Measurements from ENCODE around the gene TMEM219.
"Not testable (repeated sequence)": the region's sequence is repeated elsewhere in the genome, so short reads cannot be mapped to it uniquely, and the experiment has no call there.

Gene TMEM219

DNA sequence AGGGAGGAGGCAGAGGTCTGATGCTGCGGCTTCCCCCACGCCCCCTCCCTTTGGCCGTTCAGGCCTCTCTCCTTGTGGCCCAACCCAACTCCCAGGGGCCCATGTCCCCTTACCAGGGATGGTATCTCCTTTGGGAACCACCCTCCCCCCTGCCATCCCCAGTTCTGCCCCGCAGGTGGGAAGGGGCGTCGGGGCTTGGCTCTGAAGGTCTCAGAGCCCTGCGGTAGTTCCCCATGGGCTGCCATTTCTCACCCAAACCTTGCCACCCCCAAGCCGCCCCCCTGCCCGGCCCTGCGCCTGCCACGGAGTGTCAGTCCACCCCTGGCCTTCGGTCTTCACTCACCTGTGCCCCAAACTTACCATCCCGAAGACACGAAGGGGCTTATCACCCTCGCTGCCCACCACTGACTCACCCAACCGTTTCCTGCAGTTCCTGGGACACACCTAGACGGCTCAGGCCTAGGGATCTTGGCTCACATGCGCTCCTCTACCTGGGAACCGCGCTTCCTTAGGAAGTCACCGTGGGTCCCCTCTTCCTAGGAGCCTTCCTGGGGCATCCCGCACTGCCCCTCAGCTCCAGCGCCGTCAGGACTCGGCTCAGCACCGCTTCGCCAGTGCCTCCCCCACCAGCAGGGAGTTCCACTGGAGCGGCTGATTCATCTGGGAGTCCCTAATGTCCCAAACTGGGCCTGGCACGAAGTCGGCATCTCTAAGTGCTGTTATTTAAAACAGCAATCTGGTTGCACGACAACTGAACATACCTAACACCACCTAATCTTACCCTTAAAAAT, 50.0 kb downstream of the TMEM219 start:
- no peak for DNase-seq (ENCODE audit: low read depth in 2 of 2)

DNA sequence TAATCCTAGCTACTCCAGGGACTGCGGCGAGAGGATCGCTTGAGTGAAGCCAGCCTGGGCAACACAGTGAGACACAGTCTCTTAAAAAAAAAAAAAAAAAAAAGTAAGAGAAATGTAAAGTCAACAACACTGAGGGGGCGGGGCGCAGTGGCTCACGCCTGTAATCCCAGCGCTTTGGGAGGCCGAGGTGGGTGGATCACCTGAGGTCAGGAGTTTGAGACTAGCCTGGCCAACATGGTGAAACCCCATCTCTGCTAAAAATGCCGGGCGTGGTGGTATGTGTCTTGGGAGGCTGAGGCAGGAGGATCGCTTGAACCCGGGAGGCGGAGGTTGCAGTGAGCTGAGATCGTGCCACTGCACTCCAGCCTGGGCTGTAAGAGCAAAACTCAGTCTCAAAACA, 50.7 kb downstream of the TMEM219 start:
- not testable (repeated sequence) for DNase-seq (ENCODE audit: low read depth in 2 of 2)

DNA sequence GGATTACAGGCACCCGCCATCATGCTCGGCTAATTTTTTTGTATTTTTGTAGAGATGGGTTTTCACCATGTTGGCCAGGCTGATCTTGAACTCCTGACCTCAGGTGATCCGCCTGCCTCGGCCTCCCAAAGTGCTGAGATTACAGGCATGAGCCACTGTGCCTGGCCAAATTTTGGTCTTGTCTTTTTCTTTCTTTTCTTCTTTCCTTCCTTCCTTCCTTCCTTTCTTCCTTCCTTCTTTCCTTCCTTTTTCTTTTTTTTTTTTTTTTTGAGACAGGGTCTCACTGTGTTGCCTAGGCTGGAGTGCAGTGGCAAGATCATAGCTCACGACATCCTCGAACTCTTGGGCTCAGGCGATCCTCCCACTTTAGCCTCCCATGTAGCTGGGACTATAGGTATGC, 53.6 kb downstream of the TMEM219 start:
- not testable (repeated sequence) for DNase-seq (ENCODE audit: low read depth in 2 of 2)

DNA sequence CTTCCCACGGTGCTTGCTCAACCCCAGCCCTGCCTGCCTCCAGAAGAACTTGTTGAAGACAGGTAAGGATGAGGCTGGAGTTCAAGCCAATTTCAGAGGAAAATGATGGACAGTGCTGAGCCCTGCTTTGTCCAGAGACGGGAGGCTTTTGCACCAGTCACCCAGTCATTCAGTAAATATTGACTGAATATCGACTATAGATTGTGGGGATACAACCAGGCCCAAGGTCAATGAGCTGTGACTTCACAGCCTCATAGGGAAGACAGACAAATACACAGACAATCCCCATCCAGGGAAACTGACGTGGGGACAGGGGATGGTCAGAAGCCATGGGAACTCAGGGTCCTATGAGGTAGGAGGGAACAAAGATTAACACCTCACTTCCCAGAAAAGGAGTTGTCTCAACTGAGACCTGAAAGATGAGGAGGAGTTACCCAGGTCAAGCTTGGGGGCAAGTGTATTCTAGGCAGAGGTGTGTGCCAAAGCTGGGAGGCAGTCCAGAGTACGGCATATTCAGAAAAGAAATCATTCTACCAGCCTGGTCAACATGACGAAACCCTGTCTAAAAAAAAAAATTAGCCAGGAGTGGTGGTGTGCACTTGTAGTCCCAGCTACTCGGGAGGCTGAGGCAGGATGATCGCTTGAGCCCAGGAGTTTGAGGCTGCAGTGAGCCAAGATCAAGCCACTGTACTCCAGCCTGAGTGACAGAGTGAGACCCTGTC, 54.8 kb downstream of the TMEM219 start:
- no peak for DNase-seq (ENCODE audit: low read depth in 2 of 2)

DNA sequence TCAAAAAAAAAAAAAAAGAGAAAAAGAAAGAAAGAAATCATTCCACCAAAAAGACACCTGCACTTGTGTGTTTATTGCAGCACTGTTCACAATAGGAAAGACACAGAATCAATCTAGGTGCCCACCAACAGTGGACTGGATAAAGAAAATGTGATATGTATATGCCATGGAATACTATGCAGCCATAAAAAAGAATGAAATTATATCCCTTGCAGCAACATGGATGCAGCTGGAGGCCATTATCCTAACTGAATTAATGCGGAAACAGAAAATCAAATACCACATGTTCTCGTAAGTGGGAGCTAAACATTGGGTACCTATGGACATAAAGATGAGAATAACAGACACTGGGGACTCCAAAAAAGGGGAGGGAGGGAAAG, 55.4 kb downstream of the TMEM219 start:
- DNase-seq (ENCODE audit: low read depth in 2 of 2), result no peak

DNA sequence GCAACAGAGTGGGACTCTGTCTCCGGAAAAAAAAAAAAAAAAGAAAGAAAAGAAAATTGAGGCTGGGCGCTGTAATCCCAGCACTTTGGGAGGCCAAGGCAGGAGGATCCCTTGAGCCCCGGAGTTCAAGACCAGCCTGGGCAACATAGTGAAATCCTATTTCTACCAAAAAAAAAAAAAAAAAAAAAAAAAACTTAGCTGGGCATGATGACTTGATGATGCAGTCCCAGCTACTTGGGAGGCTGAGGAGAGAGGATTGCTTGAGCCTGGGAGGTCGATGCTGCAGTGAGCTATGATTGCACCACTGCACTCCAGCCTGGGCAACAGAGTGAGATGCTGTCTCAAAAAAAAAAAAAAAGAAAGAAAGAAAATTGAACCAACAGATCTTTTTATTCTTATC, 56.1 kb downstream of the TMEM219 start:
- not testable (repeated sequence) for DNase-seq (ENCODE audit: low read depth in 2 of 2)

DNA sequence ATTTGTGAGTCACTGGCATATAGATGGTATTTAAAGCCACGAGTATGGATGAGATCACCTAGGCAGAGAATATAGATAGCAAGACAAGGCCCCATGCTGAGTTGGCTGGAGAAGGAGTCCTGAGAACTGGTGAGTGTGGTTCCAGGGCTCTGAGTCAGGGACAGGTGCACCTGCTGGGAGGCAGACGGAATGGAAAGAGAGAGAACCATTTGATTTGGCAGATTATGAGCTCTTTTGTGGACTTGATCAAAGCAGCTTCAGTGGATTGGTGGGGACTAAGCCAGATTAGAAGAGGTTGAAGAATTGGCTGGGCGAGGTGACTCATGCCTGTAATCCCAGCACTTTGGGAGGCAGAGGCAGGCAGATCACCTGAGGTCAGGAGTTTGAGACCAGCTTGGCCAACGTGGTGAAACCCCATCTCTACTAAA, 56.9 kb downstream of the TMEM219 start:
- no peak for DNase-seq (ENCODE audit: low read depth in 2 of 2)
